GM18858 (cell line): Measurements from ENCODE around the gene TOGARAM2.

Experiments
- ATAC-seq: cut with Tn5 transposase; IDR thresholded peaks from one replicate; pipeline ENCODE4 v1.9.1; 2021; ENCODE audit not compliant: unreplicated experiment

The TOGARAM2 gene

DNA sequence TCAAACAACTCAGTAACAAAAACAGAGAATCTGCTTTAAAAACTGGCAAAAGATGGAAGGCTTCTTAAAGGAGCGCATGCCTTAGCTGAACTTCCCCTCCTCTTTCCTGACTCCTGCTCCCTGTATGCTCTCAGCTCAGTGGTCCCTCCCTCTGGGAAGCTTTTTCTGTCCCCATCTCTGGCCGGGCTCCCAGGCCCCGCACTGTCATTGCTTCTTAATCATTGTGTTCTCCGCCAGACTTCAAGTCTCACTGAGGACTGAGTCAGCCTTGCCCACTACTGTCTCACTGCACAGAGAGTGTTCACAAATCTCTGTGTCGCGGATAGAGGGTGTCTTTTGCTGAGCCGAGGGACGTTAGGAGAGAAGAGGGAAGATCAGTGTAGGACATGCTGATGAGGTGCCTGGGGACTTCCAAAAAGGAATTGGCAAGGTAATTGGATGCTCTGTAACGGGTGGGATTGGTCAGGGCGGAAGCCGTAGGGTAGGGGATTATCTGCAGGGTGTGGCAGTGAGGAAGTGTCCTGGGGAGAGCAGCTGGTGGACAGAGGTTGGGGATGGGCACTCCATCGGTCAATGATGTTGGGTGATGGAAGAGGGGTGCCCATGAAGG, 16.2 kb downstream of the TOGARAM2 start:
- no peak for ATAC-seq

DNA sequence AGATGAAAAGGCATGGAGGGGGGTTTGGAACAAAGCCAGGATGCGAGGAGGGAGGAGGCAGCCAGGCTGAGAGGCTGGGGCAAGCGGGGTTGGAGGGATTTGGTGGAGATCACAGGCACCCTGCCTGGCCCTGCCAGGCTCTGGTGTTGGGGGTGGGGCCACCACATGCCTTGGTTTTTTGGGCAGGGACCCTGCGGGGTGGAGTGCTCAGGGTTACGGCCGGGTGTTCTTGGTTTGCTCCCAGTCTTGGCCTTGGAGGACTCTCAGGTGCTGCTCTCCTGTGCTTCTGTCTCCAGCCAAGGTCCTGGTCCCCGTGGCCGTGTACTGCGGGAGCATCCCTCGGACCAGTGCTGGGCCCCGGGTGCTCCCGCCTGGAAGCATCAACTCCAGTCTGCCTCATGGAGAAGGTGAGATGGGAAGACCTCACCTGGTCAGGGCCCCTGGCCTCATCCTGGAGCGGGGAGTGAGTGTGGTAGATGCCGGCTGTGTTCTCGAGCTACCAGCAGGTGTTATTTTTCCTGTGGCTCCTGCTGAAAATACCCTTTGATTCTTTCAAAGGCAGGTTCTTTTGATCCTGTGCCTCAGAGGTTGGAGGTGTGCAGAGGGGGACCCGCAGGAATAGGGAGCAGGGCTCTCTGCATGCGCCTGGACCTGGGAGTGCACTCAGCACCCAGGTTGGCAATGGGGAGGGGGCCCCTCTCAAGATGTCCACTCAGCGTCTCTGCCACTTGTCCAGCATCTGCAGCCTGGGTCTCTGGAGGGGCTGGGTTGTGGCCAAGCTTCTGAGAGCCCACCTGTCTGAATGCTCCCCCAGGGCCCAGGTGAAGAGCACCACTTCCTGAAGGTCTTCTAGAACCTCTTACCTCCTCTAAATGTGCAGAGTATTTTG, 17.0 kb downstream of the TOGARAM2 start:
- ATAC-seq: no peak

DNA sequence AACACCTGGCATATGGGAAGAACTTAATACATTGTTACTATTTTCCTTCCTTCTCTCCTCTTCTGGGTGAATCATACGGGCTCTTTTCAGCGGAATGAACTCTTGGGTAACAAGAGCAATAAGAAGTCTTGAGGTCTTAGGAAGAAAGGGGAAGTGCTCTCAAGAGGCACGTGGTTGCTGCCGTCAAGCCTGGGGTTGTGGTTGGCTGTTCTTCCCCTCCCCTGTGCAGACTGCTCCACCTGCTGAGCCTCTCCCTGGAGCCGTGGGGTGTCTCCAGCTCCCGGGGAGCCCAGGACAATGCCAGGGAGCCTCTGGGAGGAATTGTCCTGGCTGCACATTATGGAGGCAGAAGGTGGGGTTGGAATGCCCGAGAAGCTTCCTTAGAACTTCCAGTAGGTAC, 19.4 kb downstream of the TOGARAM2 start:
- peak; percentile 89 for ATAC-seq

DNA sequence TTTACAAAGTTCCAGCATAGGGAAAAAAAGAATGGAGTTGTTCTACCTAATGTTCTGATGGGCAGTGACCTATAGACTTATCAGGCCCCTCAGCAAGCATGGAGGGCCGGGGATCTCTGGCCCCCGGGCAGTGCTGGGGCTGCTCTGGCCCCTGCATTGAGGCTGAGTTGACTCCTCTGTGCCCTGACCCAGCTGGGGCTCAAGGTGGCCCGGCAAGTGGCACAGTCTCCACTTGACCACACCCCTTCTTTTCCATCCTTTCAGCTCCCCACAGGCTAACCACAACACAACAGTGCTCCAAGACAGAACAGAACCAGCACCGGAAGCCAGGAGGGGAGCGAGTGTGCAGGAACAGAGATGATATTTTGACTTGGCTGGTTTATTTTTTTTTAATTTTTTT, 19.9 kb downstream of the TOGARAM2 start:
- no peak for ATAC-seq

DNA sequence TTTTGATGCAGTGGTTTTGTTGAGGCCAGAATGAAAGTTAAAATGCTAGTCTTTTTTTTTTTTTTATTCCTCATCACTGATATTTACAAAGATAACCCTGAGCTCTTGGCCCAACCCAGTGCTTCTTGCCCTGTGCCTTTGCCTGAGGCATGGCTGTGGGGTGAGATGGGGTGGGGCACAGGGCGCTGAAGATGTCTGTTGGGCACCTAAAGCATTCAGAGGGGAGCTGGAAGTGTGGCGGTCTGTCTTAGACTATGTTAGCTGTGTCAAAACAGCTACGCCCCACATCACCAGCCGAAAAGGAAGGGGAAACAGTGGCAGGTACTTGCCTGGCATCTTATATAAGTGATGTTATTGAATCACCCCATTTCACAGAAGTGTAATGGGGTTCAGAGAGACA, 20.7 kb downstream of the TOGARAM2 start:
- no peak for ATAC-seq

DNA sequence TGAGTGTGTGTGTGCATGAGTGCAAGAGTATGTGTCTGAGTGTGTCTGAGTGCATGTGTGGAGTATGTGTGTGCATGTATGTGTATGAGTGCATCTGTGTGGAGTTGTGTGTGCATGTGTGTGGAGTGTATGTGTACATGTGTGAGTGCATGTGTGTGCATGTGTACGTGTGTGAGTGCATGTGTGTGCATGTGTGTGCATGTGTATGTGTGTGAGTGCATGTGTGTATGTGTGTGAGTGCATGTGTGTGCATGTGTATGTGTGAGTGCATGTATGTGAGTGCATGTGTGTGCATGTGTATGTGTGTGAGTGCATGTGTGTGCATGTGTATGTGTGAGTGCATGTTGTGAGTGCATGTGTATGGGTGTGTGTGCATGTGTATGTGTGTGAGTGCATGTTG, 23.7 kb downstream of the TOGARAM2 start:
- ATAC-seq: no peak

DNA sequence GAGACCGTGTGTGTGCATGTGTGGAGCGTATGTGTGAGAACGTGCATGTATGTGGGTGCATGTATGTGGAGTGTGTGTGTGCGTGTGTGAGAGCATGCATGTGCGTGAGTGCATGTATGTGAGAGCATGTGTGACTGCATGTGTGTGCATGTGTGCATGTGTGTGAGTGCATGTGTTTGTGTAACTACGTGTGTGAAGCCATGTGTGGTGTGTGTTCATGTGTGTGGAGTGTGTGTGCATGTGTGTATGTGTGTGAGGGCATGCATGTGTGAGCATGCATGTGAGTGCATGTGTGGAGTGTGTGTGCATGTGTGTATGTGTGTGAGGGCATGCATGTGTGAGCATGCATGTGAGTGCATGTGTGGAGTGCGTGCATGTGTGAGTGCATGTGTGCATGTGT, 24.2 kb downstream of the TOGARAM2 start:
- ATAC-seq: no peak

DNA sequence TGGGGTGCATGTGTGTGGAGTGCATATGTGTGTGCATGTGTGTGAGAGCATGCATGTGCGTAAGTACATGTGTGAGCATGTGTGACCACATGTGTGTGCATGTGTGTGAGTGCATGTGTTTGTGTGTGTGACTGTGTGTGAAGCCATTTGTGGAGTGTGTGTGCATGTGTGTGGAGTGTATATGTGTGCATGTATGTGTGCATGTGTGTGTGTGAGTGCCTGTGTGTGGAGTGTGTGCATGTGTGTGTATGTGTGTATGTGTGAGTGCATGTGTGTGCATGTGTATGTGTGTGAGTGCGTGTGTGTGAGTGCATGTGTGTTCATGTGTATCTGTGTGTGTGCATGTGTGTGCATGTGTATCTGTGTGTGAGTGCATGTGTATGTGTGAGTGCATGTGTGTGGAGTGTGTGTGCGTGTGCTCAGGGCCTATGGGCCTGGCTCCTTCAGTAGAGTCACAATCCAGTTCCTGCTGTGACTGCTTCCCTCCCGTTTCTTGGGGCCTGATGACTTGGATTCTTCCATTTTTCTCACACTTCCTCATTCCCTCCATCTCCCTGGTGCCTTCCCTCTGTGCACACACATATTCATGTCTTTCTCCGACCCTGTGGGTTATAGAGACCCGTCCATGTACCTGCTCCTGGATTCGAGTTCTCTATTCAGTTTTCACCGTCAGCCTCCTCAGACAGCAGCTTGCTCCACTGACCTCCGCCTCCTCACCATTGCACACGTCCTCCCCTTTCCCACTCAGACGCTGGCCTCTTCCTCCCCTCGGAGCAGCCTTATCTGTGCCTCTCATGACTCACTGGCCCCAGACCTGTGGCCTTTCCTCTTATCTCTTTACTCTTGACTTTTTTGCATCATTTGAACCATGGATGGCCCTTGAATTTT, 25.2 kb downstream of the TOGARAM2 start:
- ATAC-seq: no peak

DNA sequence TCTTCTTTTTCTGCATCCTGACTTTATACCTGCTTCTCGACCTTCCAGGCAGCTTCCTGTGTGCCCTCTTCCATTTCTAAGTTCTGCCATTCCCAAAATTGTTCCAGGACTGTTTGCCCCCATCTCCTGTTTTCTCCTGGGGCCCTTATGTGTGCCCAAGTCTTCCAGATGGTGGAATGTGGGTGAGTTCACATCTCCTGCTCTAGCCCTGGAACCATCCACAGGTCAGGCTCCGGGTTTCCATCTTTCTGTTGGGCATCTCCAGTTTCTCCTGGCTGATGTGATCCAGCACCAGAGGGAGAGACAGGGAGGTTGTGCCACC, 25.8 kb downstream of the TOGARAM2 start:
- ATAC-seq: no peak

DNA sequence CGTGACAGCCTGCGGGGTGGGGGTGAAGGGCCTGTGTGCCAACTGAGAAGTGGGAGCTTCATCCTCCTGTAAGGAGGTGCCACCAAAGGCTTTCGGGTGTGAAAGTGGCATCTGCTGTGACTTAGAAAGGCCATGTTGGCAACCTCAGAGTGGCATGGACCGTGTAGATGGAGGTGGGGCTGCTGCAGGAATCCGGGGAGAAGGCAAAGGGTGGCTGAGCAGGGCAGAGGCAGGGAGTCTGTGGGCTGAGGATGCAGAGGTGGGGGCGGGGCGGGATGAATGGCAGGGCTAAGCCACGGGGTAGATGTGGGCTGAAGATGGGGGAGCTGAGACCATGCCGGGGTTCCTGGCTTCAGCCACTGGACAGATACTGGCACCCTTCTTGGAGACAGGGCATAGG, 28.2 kb downstream of the TOGARAM2 start:
- ATAC-seq: no peak

DNA sequence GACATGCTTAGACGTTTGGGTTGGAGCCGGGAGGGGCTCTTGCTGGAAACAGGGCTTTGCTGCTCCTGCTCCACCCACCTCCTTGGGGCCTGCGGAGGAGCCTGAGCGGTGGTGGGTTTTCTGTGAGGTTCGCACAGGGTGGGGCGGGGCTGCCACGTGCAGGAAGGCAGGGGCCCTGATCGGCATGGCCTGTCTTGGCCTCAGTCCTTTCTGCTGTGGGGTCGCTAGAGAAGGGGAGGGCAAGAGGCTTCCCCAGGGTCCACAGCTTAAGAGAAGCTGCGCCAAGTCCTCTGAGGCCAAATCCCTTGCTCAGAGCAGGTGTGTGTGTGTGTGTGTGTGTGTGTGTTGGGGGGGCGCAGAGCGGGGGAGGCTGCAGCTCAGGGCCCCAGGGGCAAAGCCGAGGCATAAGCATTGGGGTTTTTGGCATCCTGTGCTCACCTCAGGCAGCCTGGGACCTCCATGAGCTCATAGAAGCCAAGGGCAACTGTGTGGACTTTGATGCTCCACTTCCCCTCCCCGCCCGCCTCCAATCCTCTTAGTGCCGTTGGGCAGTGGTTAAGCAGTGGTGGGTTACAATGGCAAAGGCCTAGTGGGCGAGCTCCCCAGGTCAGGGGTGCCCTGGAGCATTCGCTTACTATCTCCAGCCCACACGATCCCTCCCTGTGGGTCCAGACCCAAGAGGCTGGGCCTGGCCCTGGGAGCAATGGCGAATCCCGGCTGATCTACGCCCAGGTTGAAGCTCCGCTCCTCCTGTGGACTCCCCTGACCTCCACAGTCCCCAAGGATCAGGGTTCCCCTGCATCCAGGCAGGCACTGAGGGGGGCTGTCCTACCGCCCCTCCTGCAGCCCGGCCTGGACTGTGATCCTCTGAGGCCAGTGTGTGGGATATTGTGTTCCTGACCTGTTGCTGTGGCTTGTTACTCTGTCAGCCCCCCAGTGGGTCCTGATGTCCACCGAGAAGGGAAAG, 28.9 kb downstream of the TOGARAM2 start:
- no peak for ATAC-seq

DNA sequence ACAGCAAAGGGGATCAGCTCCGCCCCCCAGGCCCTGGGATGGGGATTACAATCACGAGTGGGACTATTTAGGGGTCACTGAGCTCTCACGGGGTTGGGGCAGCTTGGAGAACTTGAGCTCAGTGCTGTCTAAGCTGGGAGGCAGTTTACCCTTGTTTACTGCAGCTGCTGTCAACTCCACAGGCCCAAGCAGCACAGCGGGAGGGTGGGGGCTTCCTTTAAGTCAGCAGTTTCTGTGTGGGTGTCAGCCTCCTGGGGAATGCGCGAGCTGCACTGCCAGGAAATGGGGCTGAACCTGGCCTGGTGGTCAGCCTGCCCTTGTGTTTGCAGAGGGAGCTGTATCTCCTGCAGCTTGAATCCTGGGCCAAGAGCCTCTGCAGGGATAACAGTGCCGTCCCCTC, 29.8 kb downstream of the TOGARAM2 start:
- ATAC-seq: no peak

DNA sequence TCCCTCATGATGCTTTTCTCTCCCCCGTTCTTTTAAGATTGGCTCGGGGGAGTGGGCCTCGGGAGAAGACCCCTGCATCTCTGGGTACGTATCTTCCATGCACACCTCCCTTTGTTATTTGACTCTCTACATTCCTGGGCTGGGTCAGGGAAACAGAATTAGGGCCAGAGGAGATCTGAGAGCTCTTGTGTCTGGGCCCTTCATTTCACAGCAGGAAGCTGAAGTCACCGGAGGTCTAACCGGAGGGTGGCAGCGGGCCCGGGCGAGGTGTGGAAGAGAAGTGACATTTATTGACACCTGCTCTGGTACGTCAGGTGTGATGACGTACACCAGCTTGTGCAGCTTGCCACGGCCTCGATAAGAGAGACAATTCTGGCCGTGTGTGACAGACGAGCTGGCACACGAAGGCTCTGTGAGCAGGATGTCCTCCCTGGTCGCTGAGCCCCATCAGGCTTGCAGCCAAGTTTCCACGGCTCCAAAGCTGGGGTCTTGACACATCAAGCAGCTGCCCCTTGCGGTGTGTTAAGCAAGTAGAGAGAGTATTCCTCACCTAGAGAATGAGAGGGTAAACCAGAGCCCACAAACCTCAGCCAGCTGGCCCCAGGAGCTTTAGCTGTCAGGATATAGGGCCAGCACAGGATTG, 30.4 kb downstream of the TOGARAM2 start:
- no peak for ATAC-seq

DNA sequence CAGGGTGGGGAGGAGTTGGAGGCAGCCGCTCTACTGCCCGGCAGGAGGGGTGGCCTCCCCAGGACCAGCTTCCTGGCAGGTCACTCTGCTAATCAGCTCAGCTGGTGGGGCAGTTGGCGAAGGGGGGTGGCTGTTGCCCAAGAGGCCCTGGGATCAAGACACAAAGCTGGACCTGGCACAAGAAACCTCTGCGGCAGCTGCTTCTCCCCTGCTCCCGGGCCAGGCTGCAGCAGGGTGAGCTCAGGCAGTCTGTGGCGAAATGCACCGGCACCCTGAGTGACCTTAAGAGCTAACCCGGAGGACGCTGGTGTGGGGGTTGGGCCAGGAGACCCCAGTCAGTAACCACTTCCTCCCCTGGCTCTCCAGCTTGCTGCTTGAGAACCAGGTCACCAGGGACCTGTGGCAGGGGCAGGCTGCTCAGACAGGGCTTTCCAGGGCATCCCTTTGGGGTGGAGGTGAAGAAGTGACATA, 31.1 kb downstream of the TOGARAM2 start:
- ATAC-seq: no peak

DNA sequence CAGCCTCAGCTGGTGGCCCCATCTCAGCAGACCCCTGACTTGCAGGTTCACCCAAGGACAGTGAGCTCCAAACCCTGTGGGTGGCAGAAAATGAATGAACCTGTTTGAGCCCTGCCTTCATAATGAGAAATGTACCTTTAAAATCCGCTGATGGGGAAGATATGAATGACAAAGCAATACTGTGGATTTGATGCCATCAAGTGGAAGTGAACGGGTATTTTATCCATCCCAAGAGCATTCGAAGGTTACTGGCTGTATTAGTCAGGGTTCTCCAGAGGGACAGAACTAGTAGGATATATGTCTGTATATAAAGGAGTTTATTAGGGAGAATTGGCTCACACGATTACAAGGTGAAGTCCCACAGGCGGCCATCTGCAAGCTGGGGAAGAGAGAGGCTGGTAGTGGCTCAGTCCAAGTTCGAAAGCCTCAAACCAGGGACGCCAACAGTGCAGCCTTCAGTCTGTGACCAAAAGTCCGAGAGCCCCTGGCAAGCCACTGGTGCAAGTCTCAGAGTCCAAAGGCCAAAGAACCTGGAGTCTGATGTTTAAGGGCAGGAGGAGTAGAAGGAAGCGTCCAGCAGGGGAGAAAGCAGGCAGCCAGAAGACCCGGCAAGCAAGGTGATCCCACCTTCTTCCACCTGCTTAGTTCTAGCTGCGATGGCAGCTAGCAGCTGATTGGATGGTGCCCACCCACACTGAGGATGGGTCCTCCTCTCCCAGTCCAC, 32.1 kb downstream of the TOGARAM2 start:
- no peak for ATAC-seq

DNA sequence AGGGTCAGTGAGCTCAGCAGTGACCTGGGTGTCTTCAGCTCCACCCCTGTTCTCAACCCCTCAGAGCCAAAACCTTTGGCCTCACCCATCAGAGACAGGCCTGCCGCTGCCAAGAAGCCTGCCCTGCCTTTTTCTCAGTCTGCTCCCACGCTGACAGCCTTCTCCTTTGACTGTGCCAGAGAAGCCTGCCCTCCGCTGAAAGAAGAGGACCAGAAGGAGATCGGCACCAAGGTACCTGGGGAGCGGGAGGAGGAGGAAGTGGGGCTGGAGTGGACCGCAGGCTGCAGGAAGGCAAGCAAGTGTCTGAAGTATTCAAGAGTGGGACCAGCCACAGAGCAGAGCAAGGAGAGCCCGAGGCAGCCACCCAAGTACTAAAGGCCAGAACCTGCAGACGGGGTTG, 33.2 kb downstream of the TOGARAM2 start:
- ATAC-seq: no peak

DNA sequence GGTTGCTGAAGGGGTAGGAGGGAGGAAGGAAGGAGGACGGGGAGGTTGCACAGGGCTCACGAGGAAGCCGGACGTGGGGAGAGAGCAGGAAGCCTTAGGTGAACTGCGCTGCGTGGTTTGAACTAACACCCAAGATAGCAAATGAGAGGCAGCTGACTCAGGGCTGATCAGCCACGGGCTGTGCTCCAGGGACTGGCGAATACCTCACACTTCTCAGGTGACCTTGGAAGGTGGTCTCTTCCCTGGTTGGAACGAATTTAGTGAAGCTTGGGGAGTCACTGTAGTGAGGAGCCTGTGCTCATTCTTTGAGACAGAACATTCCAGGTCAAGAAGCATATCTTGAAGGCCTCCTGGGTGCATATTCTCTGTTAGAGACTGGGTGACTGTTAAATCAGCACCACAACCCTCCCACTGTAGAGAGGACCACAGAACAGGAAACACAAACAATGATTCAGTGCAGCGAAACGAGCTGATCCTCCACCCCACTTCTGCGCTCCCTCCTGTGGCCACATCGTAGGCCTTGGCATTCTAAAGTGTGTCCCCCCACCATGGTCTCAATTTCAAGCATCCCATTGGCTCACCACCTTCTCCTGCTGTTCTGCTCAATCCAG, 33.8 kb downstream of the TOGARAM2 start:
- ATAC-seq: peak; percentile 56

DNA sequence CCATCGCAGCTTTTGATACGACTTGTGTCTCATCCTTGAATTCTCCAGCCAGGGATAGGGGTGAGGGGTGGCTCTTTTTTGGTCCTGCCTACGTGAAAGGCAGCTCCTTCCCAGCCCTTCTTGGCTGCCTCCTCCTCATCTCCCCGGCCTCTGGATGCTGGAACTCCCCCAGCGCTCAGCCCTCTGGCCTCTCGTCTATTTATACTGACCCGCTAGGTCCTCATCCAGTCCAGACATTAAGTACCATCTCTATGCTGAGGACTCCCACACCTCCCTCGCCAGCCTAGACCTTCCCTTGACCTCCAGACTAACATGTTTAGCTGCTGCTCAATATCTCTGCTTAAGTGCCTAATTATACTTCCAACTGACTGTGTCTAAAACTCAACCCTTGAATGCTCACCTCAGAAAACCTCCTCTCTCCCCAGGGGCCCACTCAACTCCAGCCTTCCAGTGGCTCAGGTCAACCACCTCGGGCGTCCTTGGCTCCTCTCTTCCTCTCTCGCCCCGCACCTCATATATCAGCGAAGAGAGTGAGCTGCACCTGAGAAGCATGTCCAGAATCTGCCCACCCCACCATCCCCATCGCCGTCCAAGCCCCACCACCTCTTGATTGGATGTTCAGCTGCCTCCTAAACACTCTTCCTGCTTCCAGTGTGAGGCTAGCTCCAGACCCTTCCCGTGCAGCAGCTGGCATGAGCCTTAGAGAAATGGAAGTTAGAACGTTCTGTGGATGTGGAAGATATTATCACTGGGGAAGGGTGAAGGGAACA, 34.8 kb downstream of the TOGARAM2 start:
- no peak for ATAC-seq
